Ascending aorta (tissue), 2 donors: ENCODE measurements around the gene BRWD1. TPM values are rescaled to one million over a fixed set of nuclear protein-coding genes. Genes with fewer than 3 reads are reported as not detected.

ENCODE experiments used
- DNase-seq, 2 donors: peaks; one replicate each; pipeline ENCODE4 v3.0.0-alpha.2; 2019; ENCODE audit warnings: low spot score in 2 of 2
- H3K27ac ChIP-seq, 2 donors: fragments of 200-600 bp; sonication (generic); one replicate each; pipeline ENCODE4 v1.5.1; 2016 to 2017; ENCODE audit warnings: mild to moderate bottlenecking in 1 of 2
- H3K27me3 ChIP-seq: fragments of 200-600 bp; sonication (generic); one replicate; pipeline ENCODE4 v1.5.1; 2017
- H3K36me3 ChIP-seq, 2 donors: fragments of 200-600 bp; sonication (generic); one replicate each; pipeline ENCODE4 v1.5.1; 2016
- H3K4me1 ChIP-seq, 2 donors: fragments of 200-600 bp; sonication (generic); one replicate each; pipeline ENCODE4 v1.5.1; 2016 to 2017; ENCODE audit warnings: mild to moderate bottlenecking in 1 of 2
- H3K4me3 ChIP-seq, 2 donors: fragments of 200-600 bp; sonication (generic); one replicate each; pipeline ENCODE4 v1.5.1; 2016 to 2017; ENCODE audit warnings: mild to moderate bottlenecking in 1 of 2
- H3K9me3 ChIP-seq, 2 donors: fragments of 200-600 bp; sonication (generic); one replicate each; pipeline ENCODE4 v1.5.1; 2016
- CTCF ChIP-seq, 3 experiments: fragments of 200-600 bp in 2 of 3; fragments of 450-650 bp in 1 of 3; sonication (generic) in 2 of 3; IDR thresholded peaks; one replicate each; pipeline ENCODE4 v1.5.1; 2016 to 2019; ENCODE audit warnings: antibody characterized with exemption in 3 of 3, mild to moderate bottlenecking in 1 of 3, moderate library complexity in 1 of 3
- intact Hi-C: fragments of 100-400 bp; cut with DNase I; formaldehyde crosslinking; loops from one replicate; pipeline ENCODE4 v1.15.1; 2023
- total RNA-seq: library from RNA; depleted of rRNA; stranded (reverse); fragments of >200 nt; gene quantifications from one replicate; pipeline ENCODE4 v1.1.0, GENCODE V29; 2016

The BRWD1 gene
- total RNA-seq, 1 donor from 2014 or later: 15.4 TPM

GRCh38 chr21:39218082-39218409, 95.4 kb downstream of the BRWD1 start:
- Histone ChIP-seq H3K4me1 (no peaks in the 10 kb centered on the region), H3K36me3 (peaks cover 19 to 41% of the 10 kb centered on the region in 2 donors), H3K27me3 (no peaks in the 10 kb centered on the region), H3K4me3 (no peak overlapping the region), H3K9me3 (no peaks in the 10 kb centered on the region), H3K27ac (no peak overlapping the region)
- no peak for DNase-seq
- TF ChIP-seq CTCF (IDR thresholded peaks at IDR 0.05): no peak
- intact Hi-C loops: no loop called here

- Histone ChIP-seq H3K4me3 (no peak overlapping the region), H3K36me3 (peaks cover 19 to 38% of the 10 kb centered on the region in 2 donors), H3K9me3 (no peaks in the 10 kb centered on the region), H3K27me3 (no peaks in the 10 kb centered on the region), H3K4me1 (no peaks in the 10 kb centered on the region), H3K27ac (no peak overlapping the region)
- no peak for TF ChIP-seq CTCF (IDR thresholded peaks at IDR 0.05)
- DNase-seq: no peak
- intact Hi-C loops: no loop called here
These were observed 95.9 kb downstream of the BRWD1 start for GRCh38 chr21:39217356-39218081.

GRCh38 chr21:39216290-39216689, 97.1 kb downstream of the BRWD1 start:
- DNase-seq: no peak
- no peaks in the 10 kb centered on the region for H3K4me1 ChIP-seq
- no peak overlapping the region for H3K27ac ChIP-seq
- no peaks in the 10 kb centered on the region for H3K27me3 ChIP-seq
- no peak overlapping the region for H3K4me3 ChIP-seq
- intact Hi-C loops: no loop called here
- H3K36me3 ChIP-seq: peaks cover 19 to 33% of the 10 kb centered on the region in 2 donors
- TF ChIP-seq CTCF (IDR thresholded peaks at IDR 0.05): no peak
- H3K9me3 ChIP-seq: no peaks in the 10 kb centered on the region

- H3K36me3 ChIP-seq: peaks cover 22 to 37% of the 10 kb centered on the region in 2 donors
- H3K4me1 ChIP-seq: no peaks in the 10 kb centered on the region
These were observed 98.4 kb downstream of the BRWD1 start for GRCh38 chr21:39215078-39215477.

GRCh38 chr21:39209334-39209688, 104.1 kb downstream of the BRWD1 start:
- H3K9me3 ChIP-seq: no peaks in the 10 kb centered on the region
- H3K27ac ChIP-seq: peak overlapping the region in 1 of 2 donors; percentile 44
- no peak for TF ChIP-seq CTCF (IDR thresholded peaks at IDR 0.05)
- intact Hi-C loops: no loop called here
- no peaks in the 10 kb centered on the region for H3K27me3 ChIP-seq
- no peak overlapping the region for H3K4me3 ChIP-seq
- peaks cover 0 to 2% of the 10 kb centered on the region in 2 donors for H3K4me1 ChIP-seq
- H3K36me3 ChIP-seq: peaks cover 22 to 37% of the 10 kb centered on the region in 2 donors
- DNase-seq: no peak

More at GRCh38 chr21:39215078-39215477, 98.4 kb downstream of the BRWD1 start:
- Histone ChIP-seq H3K27ac (no peak overlapping the region), H3K27me3 (no peaks in the 10 kb centered on the region), H3K9me3 (no peaks in the 10 kb centered on the region), H3K4me3 (no peak overlapping the region)
- intact Hi-C loops: no loop called here
- TF ChIP-seq CTCF (IDR thresholded peaks at IDR 0.05): no peak
- no peak for DNase-seq
